ENCODE data around the gene C9orf78.

The C9orf78 gene

DNA sequence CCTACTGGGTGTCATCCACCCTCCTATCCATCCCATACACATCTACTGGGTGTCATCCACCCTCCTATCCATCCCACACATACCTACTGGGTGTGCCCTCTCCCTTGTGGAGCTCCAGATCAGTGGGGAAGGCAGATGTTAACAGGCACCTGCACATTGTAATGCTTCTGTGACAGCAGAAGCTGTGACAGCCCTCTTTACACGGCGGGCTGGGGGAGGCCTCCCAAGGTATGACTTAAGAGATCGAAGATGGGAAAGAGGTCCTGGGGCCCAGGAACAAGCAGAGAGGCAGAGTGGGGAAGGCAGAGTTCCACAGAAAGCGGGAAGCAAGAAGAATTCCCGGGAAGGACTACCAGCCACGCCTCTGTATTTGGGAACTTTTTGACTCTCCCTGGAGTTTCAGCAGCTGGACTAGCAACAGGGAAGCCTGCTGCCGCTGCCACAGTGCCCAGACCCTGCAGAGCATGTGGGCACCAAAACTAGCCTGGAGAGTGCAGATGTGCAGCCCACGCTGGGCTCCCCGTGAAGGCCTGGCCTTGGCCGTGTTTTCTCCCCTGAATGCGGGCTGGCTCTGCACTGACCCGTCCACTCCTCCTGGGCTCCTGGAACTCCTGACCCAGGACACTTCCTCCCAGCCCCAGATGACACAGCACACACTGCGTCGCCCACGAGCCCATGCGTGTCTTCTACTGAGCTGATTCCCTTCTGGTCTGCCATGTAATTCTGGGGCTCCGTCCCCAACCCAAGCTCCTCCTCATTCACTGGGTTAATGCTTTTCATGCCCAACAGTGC lies 20.4 kb downstream of the C9orf78 start:
- in situ Hi-C loops (cut with HindIII; ENCODE audit: low sequenced_read_pairs): no loop called here
- no peak for DNase-seq (ENCODE audit: low read depth)
- no peak overlapping the region for H3K4me3 ChIP-seq (ENCODE audit: low read depth, low read length)
- TF ChIP-seq, protein P1, sequence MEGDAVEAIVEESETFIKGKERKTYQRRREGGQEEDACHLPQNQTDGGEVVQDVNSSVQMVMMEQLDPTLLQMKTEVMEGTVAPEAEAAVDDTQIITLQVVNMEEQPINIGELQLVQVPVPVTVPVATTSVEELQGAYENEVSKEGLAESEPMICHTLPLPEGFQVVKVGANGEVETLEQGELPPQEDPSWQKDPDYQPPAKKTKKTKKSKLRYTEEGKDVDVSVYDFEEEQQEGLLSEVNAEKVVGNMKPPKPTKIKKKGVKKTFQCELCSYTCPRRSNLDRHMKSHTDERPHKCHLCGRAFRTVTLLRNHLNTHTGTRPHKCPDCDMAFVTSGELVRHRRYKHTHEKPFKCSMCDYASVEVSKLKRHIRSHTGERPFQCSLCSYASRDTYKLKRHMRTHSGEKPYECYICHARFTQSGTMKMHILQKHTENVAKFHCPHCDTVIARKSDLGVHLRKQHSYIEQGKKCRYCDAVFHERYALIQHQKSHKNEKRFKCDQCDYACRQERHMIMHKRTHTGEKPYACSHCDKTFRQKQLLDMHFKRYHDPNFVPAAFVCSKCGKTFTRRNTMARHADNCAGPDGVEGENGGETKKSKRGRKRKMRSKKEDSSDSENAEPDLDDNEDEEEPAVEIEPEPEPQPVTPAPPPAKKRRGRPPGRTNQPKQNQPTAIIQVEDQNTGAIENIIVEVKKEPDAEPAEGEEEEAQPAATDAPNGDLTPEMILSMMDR (IDR thresholded peaks at IDR 0.05; ENCODE audit: low read depth, low read length, missing control alignments): no peak

DNA sequence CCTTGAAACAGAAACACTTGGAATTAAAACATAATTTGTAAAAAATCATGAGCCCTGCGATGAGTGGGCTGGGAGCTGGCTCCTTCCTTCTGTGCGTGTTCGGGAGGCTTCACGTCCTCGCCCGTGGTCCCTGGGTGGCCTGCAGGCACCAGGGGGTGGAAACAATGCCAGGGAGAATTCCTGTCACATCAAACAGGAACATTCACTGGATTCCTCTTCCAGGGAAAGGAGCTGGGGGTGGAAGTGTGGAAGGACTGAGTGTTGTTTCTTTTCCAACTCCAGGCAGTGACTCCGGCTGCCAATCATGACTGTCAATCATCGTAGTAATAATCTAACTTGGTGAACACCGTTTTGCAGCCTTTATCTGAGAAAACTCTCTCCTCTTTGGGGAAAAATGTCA lies 21.4 kb downstream of the C9orf78 start:
- in situ Hi-C loops (cut with HindIII; ENCODE audit: low sequenced_read_pairs): no loop called here
- H3K4me3 ChIP-seq (ENCODE audit: low read depth, low read length): no peak overlapping the region
- TF ChIP-seq, protein P1 (IDR thresholded peaks at IDR 0.05; ENCODE audit: low read depth, low read length, missing control alignments): no peak
- DNase-seq (ENCODE audit: low read depth): no peak

DNA sequence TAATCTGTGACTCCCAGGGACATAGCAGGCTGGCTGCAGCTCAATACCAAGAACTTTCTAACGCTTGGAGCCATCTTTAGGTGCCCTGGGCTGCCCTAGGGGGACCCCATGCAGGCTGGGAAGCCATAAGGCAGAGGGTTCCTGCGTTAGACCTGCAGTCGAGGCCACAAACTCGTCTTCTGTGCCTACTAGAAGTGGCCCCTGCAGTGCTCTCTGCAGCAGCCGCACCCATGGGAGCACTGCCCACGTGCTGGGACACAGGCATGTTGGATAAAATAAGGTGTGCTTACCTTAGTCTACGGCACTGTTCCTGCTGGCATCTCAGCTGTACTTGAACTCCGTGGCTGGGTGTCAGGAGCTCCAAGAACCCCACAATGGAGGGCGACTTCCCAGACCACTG lies 22.7 kb downstream of the C9orf78 start:
- in situ Hi-C loops (cut with HindIII; ENCODE audit: low sequenced_read_pairs): no loop called here
- TF ChIP-seq, protein P1 (IDR thresholded peaks at IDR 0.05; ENCODE audit: low read depth, low read length, missing control alignments): no peak
- DNase-seq (ENCODE audit: low read depth): no peak
- H3K4me3 ChIP-seq (ENCODE audit: low read depth, low read length): no peak overlapping the region

DNA sequence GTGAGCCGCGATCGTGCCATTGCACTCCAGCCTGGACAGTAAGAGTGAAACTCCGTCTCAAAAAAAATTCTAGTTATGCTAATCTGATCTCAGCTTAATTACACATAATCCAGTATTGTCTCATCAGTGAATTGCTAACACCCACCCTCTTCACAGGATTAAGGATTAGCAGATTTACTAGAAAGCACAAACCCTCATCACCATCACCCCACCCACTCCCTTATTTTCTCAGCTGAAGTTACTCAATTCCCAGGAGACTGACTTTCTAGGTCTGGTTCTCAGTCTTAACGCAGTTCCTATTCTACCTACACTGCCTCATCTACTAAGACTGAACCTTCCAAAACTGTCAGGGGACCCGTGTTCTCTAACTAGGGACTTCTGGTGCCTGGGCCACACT lies 23.1 kb downstream of the C9orf78 start:
- in situ Hi-C loops (cut with HindIII; ENCODE audit: low sequenced_read_pairs): no loop called here
- TF ChIP-seq, protein P1 (IDR thresholded peaks at IDR 0.05; ENCODE audit: low read depth, low read length, missing control alignments): no peak
- H3K4me3 ChIP-seq (ENCODE audit: low read depth, low read length): no peak overlapping the region
- no peak for DNase-seq (ENCODE audit: low read depth)

DNA sequence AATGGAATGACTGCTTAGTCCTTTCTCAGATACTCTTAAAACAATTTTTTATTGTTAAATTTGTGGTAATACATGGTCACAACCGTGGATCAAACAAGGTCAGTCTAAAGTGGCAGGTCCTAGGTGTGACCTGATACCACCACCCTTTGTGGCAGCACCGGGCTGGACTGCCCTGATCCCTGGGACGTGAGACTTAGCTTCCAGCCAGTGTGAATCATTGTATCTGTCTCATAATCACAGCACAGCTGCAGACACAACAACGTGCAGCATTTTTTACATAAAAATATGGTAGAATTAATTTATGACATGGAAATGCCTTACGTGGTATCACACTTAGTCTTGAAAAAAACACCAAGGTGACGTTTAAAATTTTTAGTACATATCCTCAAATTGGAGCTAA lies 24.3 kb downstream of the C9orf78 start:
- H3K4me3 ChIP-seq (ENCODE audit: low read depth, low read length): no peak overlapping the region
- TF ChIP-seq, protein P1 (IDR thresholded peaks at IDR 0.05; ENCODE audit: low read depth, low read length, missing control alignments): no peak
- in situ Hi-C loops (cut with HindIII; ENCODE audit: low sequenced_read_pairs): no loop called here
- no peak for DNase-seq (ENCODE audit: low read depth)

DNA sequence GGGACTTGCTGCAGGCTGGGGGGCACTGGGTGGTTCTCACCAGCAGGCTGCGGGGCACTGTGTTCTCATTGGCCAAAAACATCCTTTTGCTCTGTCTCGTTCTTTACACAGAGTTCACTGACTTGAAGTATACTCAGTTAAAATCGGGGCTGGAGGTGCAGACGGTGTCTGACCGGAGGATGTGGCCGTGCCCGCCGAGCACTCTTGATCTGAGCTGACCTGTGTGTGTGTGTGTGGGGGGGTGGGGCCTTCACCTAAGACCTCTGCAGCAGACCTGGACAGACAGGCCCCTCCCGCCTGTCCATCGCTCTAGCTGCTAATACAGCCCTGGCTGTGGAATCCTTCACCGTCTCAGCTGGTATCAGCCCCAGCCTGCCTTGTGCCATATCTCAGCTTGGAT lies 25.0 kb downstream of the C9orf78 start:
- TF ChIP-seq, protein P1 (IDR thresholded peaks at IDR 0.05; ENCODE audit: low read depth, low read length, missing control alignments): no peak
- in situ Hi-C loops (cut with HindIII; ENCODE audit: low sequenced_read_pairs): no loop called here
- no peak for DNase-seq (ENCODE audit: low read depth)
- no peak overlapping the region for H3K4me3 ChIP-seq (ENCODE audit: low read depth, low read length)
